Measurements from ENCODE around the gene PWP1.
A peak's percentile ranks its signal among the peaks of the same experiment; 100 is the strongest.

PWP1 gene

GRCh38 chr12:107663277-107663676 is 22.3 kb upstream of the PWP1 start:
- POLR2A ChIA-PET (ENCODE audit: low non-redundant PET) = no interaction called here
- TF ChIP-seq CTCF (conservative IDR thresholded peaks at IDR 0.05; ENCODE audit: low read depth) = no peak
- CTCF ChIA-PET = no interaction called here
- no peak for DNase-seq (ENCODE audit: low spot score)
- H3K27ac ChIP-seq = no peak overlapping the region

- no peak overlapping the region for H3K27ac ChIP-seq
- no peak for TF ChIP-seq CTCF (conservative IDR thresholded peaks at IDR 0.05; ENCODE audit: low read depth)
- ChIA-PET POLR2A (ENCODE audit: low non-redundant PET) (no interaction called here), CTCF (interaction anchor here (0.6 to 0.7 kb wide), 2 partner anchors 10 to 1965 kb away, joined by 3 read pairs; no protein-coding TSS in a partner anchor)
- no peak for DNase-seq (ENCODE audit: low spot score)
Measured at GRCh38 chr12:107666009-107666408, 19.6 kb upstream of the PWP1 start.

- ChIA-PET CTCF (no interaction called here), POLR2A (ENCODE audit: low non-redundant PET) (no interaction called here)
- no peak for DNase-seq (ENCODE audit: low spot score)
- no peak for TF ChIP-seq CTCF (conservative IDR thresholded peaks at IDR 0.05; ENCODE audit: low read depth)
- H3K27ac ChIP-seq = no peak overlapping the region
Measured at GRCh38 chr12:107667464-107667863, 18.1 kb upstream of the PWP1 start.

GRCh38 chr12:107668320-107669098 is 17.1 kb upstream of the PWP1 start:
- no peak for TF ChIP-seq CTCF (conservative IDR thresholded peaks at IDR 0.05; ENCODE audit: low read depth)
- no peak overlapping the region for H3K27ac ChIP-seq
- ChIA-PET CTCF (no interaction called here), POLR2A (ENCODE audit: low non-redundant PET) (no interaction called here)
- DNase-seq (ENCODE audit: low spot score) = no peak

GRCh38 chr12:107669946-107670345 is 15.7 kb upstream of the PWP1 start:
- H3K27ac ChIP-seq = no peak overlapping the region
- POLR2A ChIA-PET (ENCODE audit: low non-redundant PET) = no interaction called here
- CTCF ChIA-PET = interaction anchor here (0.7 kb wide), 1 partner anchor 105 kb away, joined by 3 read pairs; no protein-coding TSS in a partner anchor
- TF ChIP-seq CTCF (conservative IDR thresholded peaks at IDR 0.05; ENCODE audit: low read depth) = no peak
- no peak for DNase-seq (ENCODE audit: low spot score)

GRCh38 chr12:107670999-107671643 is 14.5 kb upstream of the PWP1 start:
- TF ChIP-seq CTCF (conservative IDR thresholded peaks at IDR 0.05; ENCODE audit: low read depth) = peak; percentile 23; the same call in 1 of the 2 replicates
- DNase-seq (ENCODE audit: low spot score) = no peak
- ChIA-PET POLR2A (ENCODE audit: low non-redundant PET) (no interaction called here), CTCF (interaction anchor here (0.6 kb wide), 1 partner anchor 63 kb away, joined by 3 read pairs; no protein-coding TSS in a partner anchor)
- H3K27ac ChIP-seq = no peak overlapping the region

Measured in RWPE1 (cell line).